Choroid plexus epithelial cell (primary cell): ENCODE results near the gene ANXA3.
A peak's percentile ranks its signal among the peaks of the same experiment; 100 is the strongest.
"Not testable (repeated sequence)": the region's sequence is repeated elsewhere in the genome, so short reads cannot be mapped to it uniquely, and the experiment has no call there.

Experiments used
- DNase-seq: peaks from one replicate; pipeline ENCODE4 v3.0.0-alpha.2; 2010; ENCODE audit warnings: low read depth
- H3K4me3 ChIP-seq: 2 replicates; pipeline ENCODE4 v1.5.1; 2011; ENCODE audit warnings: low read depth, mild to moderate bottlenecking, control low read depth, low read length, moderate library complexity
- TF ChIP-seq, protein P1 (sequence below): conservative IDR thresholded peaks from 2 replicates; pipeline ENCODE4 v1.5.1; 2011; ENCODE audit warnings: low read depth, mild to moderate bottlenecking, control low read depth, inconsistent platforms, low read length, moderate library complexity

The ANXA3 gene

DNA sequence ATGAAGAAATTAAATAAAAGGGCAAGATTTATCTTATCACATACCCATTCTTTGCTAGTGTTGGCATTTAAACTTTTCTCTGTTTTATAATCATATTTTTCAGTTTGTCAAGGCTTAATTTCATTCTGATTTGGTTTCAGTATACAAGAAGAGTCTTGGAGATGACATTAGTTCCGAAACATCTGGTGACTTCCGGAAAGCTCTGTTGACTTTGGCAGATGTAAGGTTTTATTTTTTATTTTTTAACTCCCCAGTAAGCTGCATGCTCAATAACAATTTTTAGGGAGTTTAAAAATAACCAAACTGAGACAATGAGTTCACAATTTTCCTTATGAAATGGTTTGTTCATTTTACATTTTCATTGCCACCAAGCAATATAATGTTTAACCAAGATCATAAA is 39.8 kb downstream of the ANXA3 start:
- DNase-seq = peak; percentile 33
- H3K4me3 ChIP-seq = no peak overlapping the region
- TF ChIP-seq, protein P1, sequence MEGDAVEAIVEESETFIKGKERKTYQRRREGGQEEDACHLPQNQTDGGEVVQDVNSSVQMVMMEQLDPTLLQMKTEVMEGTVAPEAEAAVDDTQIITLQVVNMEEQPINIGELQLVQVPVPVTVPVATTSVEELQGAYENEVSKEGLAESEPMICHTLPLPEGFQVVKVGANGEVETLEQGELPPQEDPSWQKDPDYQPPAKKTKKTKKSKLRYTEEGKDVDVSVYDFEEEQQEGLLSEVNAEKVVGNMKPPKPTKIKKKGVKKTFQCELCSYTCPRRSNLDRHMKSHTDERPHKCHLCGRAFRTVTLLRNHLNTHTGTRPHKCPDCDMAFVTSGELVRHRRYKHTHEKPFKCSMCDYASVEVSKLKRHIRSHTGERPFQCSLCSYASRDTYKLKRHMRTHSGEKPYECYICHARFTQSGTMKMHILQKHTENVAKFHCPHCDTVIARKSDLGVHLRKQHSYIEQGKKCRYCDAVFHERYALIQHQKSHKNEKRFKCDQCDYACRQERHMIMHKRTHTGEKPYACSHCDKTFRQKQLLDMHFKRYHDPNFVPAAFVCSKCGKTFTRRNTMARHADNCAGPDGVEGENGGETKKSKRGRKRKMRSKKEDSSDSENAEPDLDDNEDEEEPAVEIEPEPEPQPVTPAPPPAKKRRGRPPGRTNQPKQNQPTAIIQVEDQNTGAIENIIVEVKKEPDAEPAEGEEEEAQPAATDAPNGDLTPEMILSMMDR = no peak

DNA sequence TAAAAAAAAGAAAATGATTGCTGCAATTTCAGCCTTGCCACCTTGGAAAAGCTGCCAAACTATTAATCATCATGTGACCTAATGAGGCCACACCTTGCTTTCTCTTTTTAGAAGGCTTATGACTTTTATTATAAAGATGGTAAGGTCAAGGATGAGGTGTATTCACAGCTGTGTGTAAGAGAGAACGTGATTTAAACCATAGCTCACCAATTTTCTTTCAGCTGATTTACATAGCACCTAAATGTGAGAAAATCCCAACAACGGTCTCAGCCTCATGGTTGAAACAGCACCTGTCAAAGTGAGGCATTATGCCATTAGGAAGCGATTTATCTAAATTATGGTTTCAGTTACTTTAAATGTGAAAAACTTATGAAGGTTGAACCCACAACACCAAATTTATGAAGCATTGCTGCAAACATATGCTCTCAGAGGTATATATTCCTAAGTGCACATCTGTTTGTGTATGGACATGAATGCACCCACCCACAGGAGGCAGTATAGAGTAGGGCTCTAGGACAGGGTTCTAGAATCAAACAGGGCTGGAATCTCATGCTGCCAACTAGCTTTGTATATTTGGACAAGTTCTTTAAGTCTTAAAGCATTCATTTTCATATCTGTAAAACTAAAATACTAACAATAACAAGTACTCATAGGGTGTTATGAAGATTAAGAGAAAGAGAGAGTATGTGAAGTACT is 40.7 kb downstream of the ANXA3 start:
- TF ChIP-seq, protein P1 = peak; percentile 39
- no peak overlapping the region for H3K4me3 ChIP-seq
- DNase-seq = no peak

DNA sequence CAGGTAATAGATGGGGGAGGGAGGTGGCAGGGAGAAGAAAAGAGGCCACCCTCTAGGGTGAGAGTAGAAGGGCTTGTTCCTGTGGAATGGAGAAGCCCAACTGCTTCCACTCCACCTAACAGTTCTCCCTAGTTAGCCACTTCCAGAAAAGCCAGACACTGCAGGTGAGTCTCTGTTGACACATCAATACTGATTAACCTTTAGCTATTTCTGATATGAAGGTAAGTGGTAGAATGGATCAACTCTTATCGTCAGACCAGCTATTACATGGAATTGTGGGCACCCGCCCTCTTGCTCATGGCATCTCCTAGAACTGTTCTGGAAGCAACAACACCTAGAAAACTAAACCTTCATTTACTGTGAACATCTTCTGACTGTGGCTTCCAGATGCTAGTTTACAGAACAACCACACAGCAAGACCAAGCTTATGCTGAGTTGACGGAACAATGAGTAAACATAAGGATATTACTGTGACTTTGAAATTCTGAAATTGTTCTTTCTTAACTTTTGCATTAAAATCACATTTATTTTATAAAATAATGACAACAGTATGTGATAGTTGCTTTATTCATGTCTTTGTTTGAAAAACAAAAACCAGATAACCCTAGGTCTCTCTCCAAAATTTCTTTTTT is 44.7 kb downstream of the ANXA3 start:
- TF ChIP-seq, protein P1 = no peak
- H3K4me3 ChIP-seq = no peak overlapping the region
- no peak for DNase-seq

DNA sequence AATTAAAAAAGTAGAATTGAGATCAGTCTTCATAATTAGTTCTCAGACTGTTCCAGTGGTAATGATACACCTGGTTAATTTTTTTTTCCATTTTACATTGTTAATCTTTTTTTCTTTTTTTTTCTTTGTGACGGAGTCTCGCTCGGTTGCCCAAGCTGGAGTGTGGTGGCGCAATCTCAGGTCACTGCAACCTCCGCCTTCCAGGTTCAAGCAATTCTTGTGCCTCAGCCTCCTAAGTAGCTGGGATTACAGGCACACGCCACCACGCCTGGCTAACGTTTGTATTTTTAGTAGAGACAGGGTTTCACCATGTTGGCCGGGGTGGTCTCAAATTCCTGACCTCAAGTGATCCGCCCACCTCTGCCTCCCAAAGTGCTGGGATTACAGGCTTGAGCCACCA is 46.9 kb downstream of the ANXA3 start:
- not testable (repeated sequence) for DNase-seq, H3K4me3 ChIP-seq

DNA sequence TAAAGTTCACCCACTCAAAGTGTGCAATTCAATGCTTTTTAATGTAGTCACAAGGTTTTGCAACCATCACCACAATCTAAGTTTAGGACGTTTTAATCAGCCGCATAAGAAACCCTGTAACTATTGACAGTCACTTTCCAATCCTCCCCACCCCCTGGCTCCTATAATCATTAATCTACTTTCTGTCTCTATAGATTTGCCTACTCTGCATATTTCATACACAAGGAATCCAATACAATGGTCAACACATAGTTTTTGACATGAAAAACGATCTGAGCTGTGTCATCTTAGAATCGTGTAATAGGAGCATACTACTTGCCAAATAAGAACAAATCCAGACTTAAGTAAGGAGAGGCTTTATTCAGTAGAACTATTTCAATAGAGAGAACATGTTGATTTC is 47.6 kb downstream of the ANXA3 start:
- TF ChIP-seq, protein P1 = no peak
- no peak overlapping the region for H3K4me3 ChIP-seq
- no peak for DNase-seq

DNA sequence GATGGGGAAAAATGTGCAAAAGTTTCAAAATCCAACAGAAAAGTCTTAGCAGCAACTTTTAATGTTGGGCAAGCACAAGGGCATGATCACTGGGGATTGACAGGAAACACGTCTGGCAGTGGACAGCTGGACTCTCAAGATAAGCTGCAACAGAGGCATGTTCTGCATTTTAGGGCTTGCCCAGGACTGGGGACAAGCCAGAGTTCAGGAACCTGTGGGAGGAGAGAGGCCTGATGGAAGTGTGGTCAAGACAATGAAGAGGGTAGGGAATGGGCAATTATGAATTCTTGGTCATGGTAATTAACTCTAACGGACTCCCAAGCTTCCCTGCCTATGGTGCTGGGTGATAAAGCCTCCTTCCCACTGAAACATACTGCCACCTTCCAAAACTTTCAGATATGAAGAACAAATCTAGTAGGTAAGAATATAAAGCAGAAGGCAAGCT is 48.4 kb downstream of the ANXA3 start:
- TF ChIP-seq, protein P1 = no peak
- no peak overlapping the region for H3K4me3 ChIP-seq
- DNase-seq = no peak

DNA sequence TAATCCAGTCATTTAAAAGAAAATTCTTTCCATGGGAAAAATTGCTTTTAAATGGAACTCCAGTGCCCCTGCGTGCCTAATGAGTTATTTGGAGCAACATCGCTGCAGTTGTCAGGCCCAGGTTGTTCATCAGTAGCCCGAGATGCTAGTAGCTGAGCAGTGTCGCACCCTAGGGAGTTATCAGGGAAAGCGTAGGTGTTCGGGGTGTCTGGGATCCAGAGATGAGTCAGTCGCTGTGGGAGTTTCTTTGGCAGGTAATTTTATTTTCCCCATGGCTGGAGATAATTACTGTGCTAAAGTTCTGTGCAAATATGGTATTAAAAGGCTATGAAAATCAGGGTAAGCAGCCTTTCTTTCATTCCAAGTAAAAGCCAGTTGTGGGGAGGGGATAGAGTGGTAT is 49.4 kb downstream of the ANXA3 start:
- DNase-seq = no peak
- H3K4me3 ChIP-seq = no peak overlapping the region
- TF ChIP-seq, protein P1 = no peak
